ENCODE measurements around the gene DCUN1D1.

- no peak for TF ChIP-seq GATA3 (IDR thresholded peaks at IDR 0.05; ENCODE audit: low read depth, low read length)
- no peak for TF ChIP-seq GATA2 (IDR thresholded peaks at IDR 0.05; ENCODE audit: low read depth, low read length)
These were observed 89.0 kb downstream of the DCUN1D1 start for GRCh38 chr3:182891364-182891763.

Measured in SH-SY5Y (cell line).